B cell (primary cell): ENCODE data around the gene NSG1.

Experiments used
- CTCF ChIP-seq: fragments of 200-600 bp; IDR thresholded peaks from one replicate; pipeline ENCODE4 v1.8.0; 2022; ENCODE audit warnings: antibody characterized with exemption, mild to moderate bottlenecking
- EZH2 ChIP-seq: IDR thresholded peaks from 2 replicates; pipeline ENCODE4 v1.6.1; 2012; ENCODE audit warnings: borderline replicate concordance, low read depth, mild to moderate bottlenecking, moderate library complexity, low read length; ENCODE audit not compliant: insufficient read depth, poor library complexity, severe bottlenecking

- TF ChIP-seq CTCF (no peak), EZH2 (no peak)
These were observed 25.9 kb downstream of the NSG1 start for GRCh38 chr4:4412641-4413372.
